OCI-LY3 (cell line): ENCODE measurements around the gene ADGRV1.

ENCODE experiments used
- H2AFZ ChIP-seq: fragments of 200-600, 300-600 bp; shearing (Covaris generic); 2 replicates; pipeline ENCODE4 v1.6.0; 2014; ENCODE audit warnings: antibody characterized with exemption, low read depth, low read length
- H3K27ac ChIP-seq: fragments of 200-600, 300-600 bp; sonication (generic); 2 replicates; pipeline ENCODE4 v1.5.1; 2014; ENCODE audit warnings: mild to moderate bottlenecking, low read length, moderate library complexity, mixed read lengths
- H3K27me3 ChIP-seq: fragments of 200-600, 300-600 bp; sonication (generic); 2 replicates; pipeline ENCODE4 v1.6.1; 2014; ENCODE audit warnings: low read depth, low read length, mixed read lengths
- H3K36me3 ChIP-seq: fragments of 200-600, 300-600 bp; sonication (generic); replicated peaks from 2 replicates; pipeline ENCODE3; 2014; ENCODE audit warnings: low read depth, low read length, mixed read lengths
- H3K4me1 ChIP-seq: fragments of 300-600, 200-600 bp; sonication (generic); 2 replicates; pipeline ENCODE4 v1.6.1; 2014; ENCODE audit warnings: low read length, mixed read lengths
- H3K4me2 ChIP-seq: fragments of 200-600, 300-600 bp; sonication (generic); 2 replicates; pipeline ENCODE4 v1.6.1; 2014; ENCODE audit warnings: low read length, mixed read lengths
- H3K4me3 ChIP-seq: fragments of 300-600, 200-600 bp; sonication (generic); 2 replicates; pipeline ENCODE4 v1.5.1; 2014; ENCODE audit warnings: antibody characterized with exemption, mild to moderate bottlenecking, low read length, moderate library complexity
- H3K79me2 ChIP-seq: fragments of 300-600, 200-600 bp; shearing (Covaris generic); 2 replicates; pipeline ENCODE4 v1.6.1; 2014; ENCODE audit warnings: mild to moderate bottlenecking, low read length, mixed read lengths
- H3K9ac ChIP-seq: fragments of 300-600, 200-600 bp; shearing (Covaris generic); 2 replicates; pipeline ENCODE4 v1.6.0; 2014; ENCODE audit warnings: mild to moderate bottlenecking, low read length, moderate library complexity
- H3K9me3 ChIP-seq: fragments of 200-600, 300-600 bp; shearing (Covaris generic); 2 replicates; pipeline ENCODE4 v1.6.1; 2014; ENCODE audit warnings: low read length, mixed read lengths; ENCODE audit not compliant: insufficient read depth
- H4K20me1 ChIP-seq: fragments of 200-600, 300-600 bp; sonication (generic); 2 replicates; pipeline ENCODE4 v1.6.1; 2016; ENCODE audit warnings: low read length, mixed read lengths; ENCODE audit not compliant: insufficient read depth
- CTCF ChIP-seq: fragments of 200-600, 300-600 bp; sonication (generic); IDR thresholded peaks from 2 replicates; pipeline ENCODE4 v1.5.1; 2014; ENCODE audit warnings: antibody characterized with exemption, low read length, low read depth
- EZH2phosphoT487 ChIP-seq: fragments of 200-600 bp; shearing (Covaris generic); IDR thresholded peaks from 2 replicates; pipeline ENCODE4 v1.6.1; 2018; ENCODE audit warnings: antibody characterized with exemption, mixed run types, low read depth

Gene ADGRV1

GRCh38 chr5:90983148-90983547 is 424.6 kb downstream of the ADGRV1 start:
- Histone ChIP-seq H3K36me3 (no peaks in the 10 kb centered on the region), H3K27me3 (no peaks in the 10 kb centered on the region), H4K20me1 (no peaks in the 10 kb centered on the region), H3K4me3 (no peak overlapping the region), H3K27ac (no peak overlapping the region), H2AFZ (no peak overlapping the region), H3K9me3 (no peaks in the 10 kb centered on the region), H3K4me2 (no peak overlapping the region), H3K79me2 (no peaks in the 10 kb centered on the region), H3K4me1 (no peaks in the 10 kb centered on the region), H3K9ac (no peak overlapping the region)
- no peak for TF ChIP-seq EZH2phosphoT487
- no peak for TF ChIP-seq CTCF

- no peaks in the 10 kb centered on the region for H4K20me1 ChIP-seq
- no peak overlapping the region for H3K4me3 ChIP-seq
- no peaks in the 10 kb centered on the region for H3K4me1 ChIP-seq
- no peak overlapping the region for H3K4me2 ChIP-seq
- no peaks in the 10 kb centered on the region for H3K9me3 ChIP-seq
- H3K27ac ChIP-seq: no peak overlapping the region
- no peak overlapping the region for H3K9ac ChIP-seq
- TF ChIP-seq EZH2phosphoT487: no peak
- no peak for TF ChIP-seq CTCF
- H2AFZ ChIP-seq: no peak overlapping the region
- no peaks in the 10 kb centered on the region for H3K36me3 ChIP-seq
- no peaks in the 10 kb centered on the region for H3K79me2 ChIP-seq
- H3K27me3 ChIP-seq: no peaks in the 10 kb centered on the region
Measured at GRCh38 chr5:90983711-90984124, 425.1 kb downstream of the ADGRV1 start.

GRCh38 chr5:90985341-90985740 is 426.7 kb downstream of the ADGRV1 start:
- H3K4me2 ChIP-seq: no peak overlapping the region
- H3K27ac ChIP-seq: no peak overlapping the region
- H3K27me3 ChIP-seq: no peaks in the 10 kb centered on the region
- no peak overlapping the region for H3K4me3 ChIP-seq
- H3K4me1 ChIP-seq: no peaks in the 10 kb centered on the region
- TF ChIP-seq EZH2phosphoT487 (no peak), CTCF (no peak)
- H3K79me2 ChIP-seq: no peaks in the 10 kb centered on the region
- no peaks in the 10 kb centered on the region for H4K20me1 ChIP-seq
- no peaks in the 10 kb centered on the region for H3K9me3 ChIP-seq
- no peak overlapping the region for H3K9ac ChIP-seq
- no peak overlapping the region for H2AFZ ChIP-seq
- no peaks in the 10 kb centered on the region for H3K36me3 ChIP-seq

GRCh38 chr5:90987726-90988125 is 429.1 kb downstream of the ADGRV1 start:
- no peak overlapping the region for H3K9ac ChIP-seq
- TF ChIP-seq EZH2phosphoT487 (no peak), CTCF (no peak)
- no peaks in the 10 kb centered on the region for H3K9me3 ChIP-seq
- no peak overlapping the region for H3K27ac ChIP-seq
- H3K4me2 ChIP-seq: no peak overlapping the region
- H3K79me2 ChIP-seq: no peaks in the 10 kb centered on the region
- H2AFZ ChIP-seq: no peak overlapping the region
- H3K27me3 ChIP-seq: no peaks in the 10 kb centered on the region
- H3K4me3 ChIP-seq: no peak overlapping the region
- no peaks in the 10 kb centered on the region for H3K4me1 ChIP-seq
- H4K20me1 ChIP-seq: no peaks in the 10 kb centered on the region
- no peaks in the 10 kb centered on the region for H3K36me3 ChIP-seq
